Neural cell (in vitro differentiated cells): ENCODE data around the gene ARHGEF26.

Experiments used
- EZH2 ChIP-seq: fragments of 200-600, 300-800 bp; shearing (Covaris generic), sonication (generic); IDR thresholded peaks from 2 replicates; pipeline ENCODE4 v1.6.1; 2014; ENCODE audit warnings: antibody characterized with exemption, low read length, borderline replicate concordance, mild to moderate bottlenecking; ENCODE audit not compliant: insufficient read depth, poor library complexity, severe bottlenecking
- TF ChIP-seq, protein P1 (sequence below): fragments of 450-650 bp; IDR thresholded peaks from 2 replicates; pipeline ENCODE4 v1.5.1; 2014; ENCODE audit warnings: antibody characterized with exemption, mild to moderate bottlenecking, moderate library complexity; ENCODE audit not compliant: poor library complexity, severe bottlenecking

DNA sequence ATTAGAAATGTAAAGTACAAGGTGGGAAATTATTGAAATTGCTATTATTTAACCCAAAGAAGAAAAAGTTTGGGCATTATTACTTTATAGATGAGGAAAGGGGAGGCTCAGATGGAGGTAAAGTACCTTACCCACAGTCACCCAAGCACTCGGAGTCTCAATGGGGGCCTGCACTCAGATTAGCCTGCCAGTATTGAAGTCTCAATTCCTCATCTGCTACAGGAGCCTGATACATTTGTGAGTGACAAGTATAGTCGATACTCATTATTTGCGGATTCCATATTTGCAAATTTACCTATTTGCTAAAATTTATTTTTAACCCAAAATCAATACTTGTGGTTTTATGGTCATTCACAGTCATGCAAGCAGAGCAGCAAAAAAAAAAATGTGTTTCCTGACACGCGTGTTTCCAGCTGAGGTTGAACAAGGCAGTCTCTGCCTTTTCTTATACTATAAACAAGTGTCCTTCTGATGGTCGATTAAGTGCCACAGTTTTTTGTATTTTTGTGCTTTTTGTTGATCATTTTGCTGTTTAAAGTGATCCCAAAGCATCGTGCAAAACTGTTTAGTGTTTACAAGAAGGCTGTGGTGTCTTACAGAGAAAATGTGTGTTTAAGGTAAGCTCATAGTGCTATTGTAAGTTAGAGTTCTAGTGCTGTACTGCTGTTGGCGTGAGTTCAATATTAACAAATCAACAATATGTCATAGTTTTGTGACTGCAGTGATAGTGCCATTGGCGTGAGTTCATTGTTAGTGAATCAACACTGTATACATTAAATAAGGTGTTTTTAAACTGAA, 48.0 kb downstream of the ARHGEF26 start:
- TF ChIP-seq EZH2 = no peak
- TF ChIP-seq, protein P1, sequence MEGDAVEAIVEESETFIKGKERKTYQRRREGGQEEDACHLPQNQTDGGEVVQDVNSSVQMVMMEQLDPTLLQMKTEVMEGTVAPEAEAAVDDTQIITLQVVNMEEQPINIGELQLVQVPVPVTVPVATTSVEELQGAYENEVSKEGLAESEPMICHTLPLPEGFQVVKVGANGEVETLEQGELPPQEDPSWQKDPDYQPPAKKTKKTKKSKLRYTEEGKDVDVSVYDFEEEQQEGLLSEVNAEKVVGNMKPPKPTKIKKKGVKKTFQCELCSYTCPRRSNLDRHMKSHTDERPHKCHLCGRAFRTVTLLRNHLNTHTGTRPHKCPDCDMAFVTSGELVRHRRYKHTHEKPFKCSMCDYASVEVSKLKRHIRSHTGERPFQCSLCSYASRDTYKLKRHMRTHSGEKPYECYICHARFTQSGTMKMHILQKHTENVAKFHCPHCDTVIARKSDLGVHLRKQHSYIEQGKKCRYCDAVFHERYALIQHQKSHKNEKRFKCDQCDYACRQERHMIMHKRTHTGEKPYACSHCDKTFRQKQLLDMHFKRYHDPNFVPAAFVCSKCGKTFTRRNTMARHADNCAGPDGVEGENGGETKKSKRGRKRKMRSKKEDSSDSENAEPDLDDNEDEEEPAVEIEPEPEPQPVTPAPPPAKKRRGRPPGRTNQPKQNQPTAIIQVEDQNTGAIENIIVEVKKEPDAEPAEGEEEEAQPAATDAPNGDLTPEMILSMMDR = no peak
